Measurements from ENCODE around the gene USP43. TPM values are rescaled to one million over a fixed set of nuclear protein-coding genes. Genes with fewer than 3 reads are reported as not detected.

The USP43 gene
- total and polyA plus RNA-seq, 10 donors: 0.13 to 0.39 (median 0.25) TPM

- peak; percentile 66 for DNase-seq
- WGBS, 5 donors: 80 to 88% (median 86%) methylated on average over 6 of the region's 6 CpGs
- Histone ChIP-seq H3K36me3 (no peaks in the 10 kb centered on the region), H3K4me1 (no peaks in the 10 kb centered on the region), H3K27me3 (replicated peaks in 1 of 7) (peaks cover 0 to 11% (median 0%) of the 10 kb centered on the region in 7 donors), H3K9me3 (no peaks in the 10 kb centered on the region), H3K4me3 (no peak overlapping the region), H3K27ac (no peak overlapping the region)
- TF ChIP-seq CTCF (IDR thresholded peaks at IDR 0.05 in 8 of 11, conservative IDR thresholded peaks at IDR 0.05 in 3 of 11) (no peak), POLR2A (IDR thresholded peaks at IDR 0.05) (no peak)
- intact Hi-C loops (cut with DNase I; ENCODE audit: low total_unique reads): no loop called here
These were observed 69.5 kb downstream of the USP43 start for GRCh38 chr17:9714801-9715200.

- intact Hi-C loops (cut with DNase I; ENCODE audit: low total_unique reads): no loop called here
- Histone ChIP-seq H3K4me3 (no peak overlapping the region), H3K36me3 (no peaks in the 10 kb centered on the region), H3K27ac (no peak overlapping the region), H3K4me1 (no peaks in the 10 kb centered on the region), H3K27me3 (replicated peaks in 1 of 7) (peaks cover 0 to 11% (median 0%) of the 10 kb centered on the region in 7 donors), H3K9me3 (no peaks in the 10 kb centered on the region)
- WGBS, 5 donors: 84 to 100% (median 91%) methylated on average over 1 of the region's 1 CpG
- no peak for DNase-seq
- TF ChIP-seq POLR2AphosphoS5 (IDR thresholded peaks at IDR 0.05) (no peak), CTCF (IDR thresholded peaks at IDR 0.05 in 8 of 11, conservative IDR thresholded peaks at IDR 0.05 in 3 of 11) (no peak), POLR2A (IDR thresholded peaks at IDR 0.05) (no peak)
These were observed 70.2 kb downstream of the USP43 start for GRCh38 chr17:9715503-9716016.

GRCh38 chr17:9725575-9725974 is 80.3 kb downstream of the USP43 start:
- 20 to 44% (median 23%) methylated on average over 9 of the region's 9 CpGs for WGBS, 5 donors
- Histone ChIP-seq H3K27ac (no peak overlapping the region), H3K27me3 (replicated peaks in 1 of 7) (peaks cover 0 to 36% (median 4%) of the 10 kb centered on the region in 7 donors), H3K4me3 (no peak overlapping the region), H3K4me1 (peaks cover 0 to 9% (median 3%) of the 10 kb centered on the region in 6 donors), H3K9me3 (no peaks in the 10 kb centered on the region), H3K36me3 (no peaks in the 10 kb centered on the region)
- no peak for DNase-seq
- intact Hi-C loops (cut with DNase I; ENCODE audit: low total_unique reads): no loop called here
- TF ChIP-seq POLR2A (IDR thresholded peaks at IDR 0.05) (no peak), CTCF (IDR thresholded peaks at IDR 0.05 in 8 of 11, conservative IDR thresholded peaks at IDR 0.05 in 3 of 11) (no peak), POLR2AphosphoS5 (IDR thresholded peaks at IDR 0.05) (no peak)

- WGBS, 5 donors: 51 to 80% (median 69%) methylated on average over 6 of the region's 6 CpGs
- Histone ChIP-seq H3K27ac (no peak overlapping the region), H3K4me1 (peaks cover 0 to 9% (median 3%) of the 10 kb centered on the region in 6 donors), H3K36me3 (no peaks in the 10 kb centered on the region), H3K27me3 (replicated peaks in 1 of 7) (peaks cover 0 to 36% (median 4%) of the 10 kb centered on the region in 7 donors), H3K4me3 (no peak overlapping the region), H3K9me3 (no peaks in the 10 kb centered on the region)
- no peak for DNase-seq
- no peak for TF ChIP-seq POLR2A (IDR thresholded peaks at IDR 0.05)
- no peak for TF ChIP-seq CTCF (IDR thresholded peaks at IDR 0.05 in 8 of 11, conservative IDR thresholded peaks at IDR 0.05 in 3 of 11)
- TF ChIP-seq POLR2AphosphoS5 (IDR thresholded peaks at IDR 0.05): no peak
- intact Hi-C loops (cut with DNase I; ENCODE audit: low total_unique reads): no loop called here
These were observed 81.0 kb downstream of the USP43 start for GRCh38 chr17:9726291-9726690.

All from spleen (tissue), 11 donors.